ENCODE data around the gene CDH5.

Gene CDH5

GRCh38 chr16:66420396-66420795 is 53.9 kb downstream of the CDH5 start:
- DNase-seq: no peak

- no peak for DNase-seq
Observed at GRCh38 chr16:66421891-66422290, 55.4 kb downstream of the CDH5 start.

- DNase-seq: no peak
Observed at GRCh38 chr16:66422366-66422765, 55.9 kb downstream of the CDH5 start.

GRCh38 chr16:66423177-66423576 is 56.7 kb downstream of the CDH5 start:
- DNase-seq: no peak

GRCh38 chr16:66425651-66426050 is 59.2 kb downstream of the CDH5 start:
- DNase-seq: no peak

GRCh38 chr16:66426112-66427035 is 59.9 kb downstream of the CDH5 start:
- no peak for DNase-seq

- DNase-seq: no peak
Observed at GRCh38 chr16:66427036-66427860, 60.8 kb downstream of the CDH5 start, which contains the start of gene BEAN1. Gene BEAN1, plus strand, starts transcription at chr16:66427295. Its CDS starts 10,382 bp downstream, at chr16:66437677.

- DNase-seq: no peak
Observed at GRCh38 chr16:66427871-66428681, 61.6 kb downstream of the CDH5 start.

- DNase-seq: no peak
Observed at GRCh38 chr16:66428682-66429251, 62.3 kb downstream of the CDH5 start.

GRCh38 chr16:66429290-66429962 is 62.9 kb downstream of the CDH5 start:
- no peak for DNase-seq

- DNase-seq: no peak
Observed at GRCh38 chr16:66430214-66430613, 63.7 kb downstream of the CDH5 start.

GRCh38 chr16:66431760-66432159 is 65.3 kb downstream of the CDH5 start:
- no peak for DNase-seq

GRCh38 chr16:66432429-66432828 is 65.9 kb downstream of the CDH5 start:
- no peak for DNase-seq

GRCh38 chr16:66434619-66435430 is 68.3 kb downstream of the CDH5 start:
- DNase-seq: no peak

- DNase-seq: no peak
Observed at GRCh38 chr16:66435896-66436295, 69.4 kb downstream of the CDH5 start.

GRCh38 chr16:66437391-66437945 is 71.0 kb downstream of the CDH5 start:
- no peak for DNase-seq

GRCh38 chr16:66438536-66438935 is 72.0 kb downstream of the CDH5 start:
- no peak for DNase-seq

- DNase-seq: no peak
Observed at GRCh38 chr16:66439051-66439730, 72.7 kb downstream of the CDH5 start.

GRCh38 chr16:66440271-66440802 is 73.8 kb downstream of the CDH5 start:
- DNase-seq: no peak

GRCh38 chr16:66440970-66441369 is 74.5 kb downstream of the CDH5 start:
- DNase-seq: no peak

Data from NCI-H1105 treated with DMSO at 0.1 percent for 48 hours (cell line).